ENCODE results near the gene DHX36. TPM values are rescaled to one million over a fixed set of nuclear protein-coding genes. Genes with fewer than 3 reads are reported as not detected.

Gene DHX36
- total and polyA plus RNA-seq, 7 experiments from 2014 or later = 16.1 to 101 (median 86.0) TPM

GRCh38 chr3:154223519-154223918 is 100.8 kb downstream of the DHX36 start:
- Mint-ChIP-seq H3K4me1 (no peaks in the 10 kb centered on the region), H3K27ac (no peak overlapping the region), H3K36me3 (no peaks in the 10 kb centered on the region), H3K4me3 (no peak overlapping the region), H3K9me3 (no peaks in the 10 kb centered on the region), H3K27me3 (peaks cover 0 to 5% (median 3%) of the 10 kb centered on the region in 5 donors)
- Histone ChIP-seq H3K4me3 (ENCODE audit: low read length) (no peak overlapping the region), H3K27ac (ENCODE audit: low read depth, low read length) (no peak overlapping the region), H3K4me1 (ENCODE audit: control insufficient read depth in 2 of 2, insufficient read depth in 2 of 2, low read length in 2 of 2) (no peaks in the 10 kb centered on the region), H3K27me3 (ENCODE audit: control insufficient read depth in 2 of 2, insufficient read depth in 2 of 2, low read length in 2 of 2) (no peaks in the 10 kb centered on the region), H3K9me3 (ENCODE audit: control insufficient read depth in 2 of 3, low read length in 3 of 3) (no peaks in the 10 kb centered on the region), H3K36me3 (ENCODE audit: control insufficient read depth in 2 of 3, insufficient read depth in 3 of 3, low read length in 3 of 3) (no peaks in the 10 kb centered on the region)
- DNase-seq (no peak), ATAC-seq (no peak)
- intact Hi-C loops (cut with micrococcal nuclease) = loop anchor here in 1 of 2 donors (10.0 kb wide), 1 partner anchor 1071 kb away; the partner anchor contains the start of gene STRIT1
- ChIA-PET POLR2A (no interaction called here), CTCF (interaction anchor here (0.7 kb wide), 1 partner anchor 1220 kb away, joined by 3 read pairs; no protein-coding TSS in a partner anchor)

Other genes with a start within 250 kb of the DHX36 start
- gene ARHGEF26, start 203.1 kb downstream of the DHX36 start, total RNA-seq = under 1 TPM in 2 of 5 experiments, not detected in 3; 0.08 to 0.13 TPM
- under 1 TPM; 0.10 to 0.35 TPM for gene ARHGEF26, start 203.1 kb downstream of the DHX36 start, polyA plus RNA-seq
- gene GPR149, start 105.7 kb upstream of the DHX36 start, total RNA-seq = not detected
- not detected for gene GPR149, start 105.7 kb upstream of the DHX36 start, polyA plus RNA-seq

All from naive thymus-derived CD4-positive, alpha-beta T cell (primary cell).